ENCODE results near the gene SND1.

GRCh38 chr7:127953423-127954356 is 301.7 kb downstream of the SND1 start:
- TF ChIP-seq CTCF (IDR thresholded peaks at IDR 0.05; ENCODE audit: low read depth, low read length, missing input control) (no peak), GABPA (IDR thresholded peaks at IDR 0.05 in 1 of 2, conservative IDR thresholded peaks at IDR 0.05 in 1 of 2) (no peak), ATF3 (IDR thresholded peaks at IDR 0.05) (no peak), RAD21 (IDR thresholded peaks at IDR 0.05) (no peak)

Data from liver (tissue), 3 donors.